ENCODE data around the gene OXLD1.
"Not testable (repeated sequence)": the region's sequence is repeated elsewhere in the genome, so short reads cannot be mapped to it uniquely, and the experiment has no call there.

Gene OXLD1

GRCh38 chr17:81675515-81676221 is 9.3 kb upstream of the OXLD1 start:
- TF ChIP-seq CTCF (IDR thresholded peaks at IDR 0.05; ENCODE audit: control insufficient read depth, insufficient read depth, low read depth, low read length, missing control alignments) = peak; percentile 50
- not testable (repeated sequence) for DNase-seq (ENCODE audit: low read depth); H3K4me3 ChIP-seq (ENCODE audit: control insufficient read depth, low read depth, low read length)

- no peak for DNase-seq (ENCODE audit: low read depth)
- no peak for TF ChIP-seq CTCF (IDR thresholded peaks at IDR 0.05; ENCODE audit: control insufficient read depth, insufficient read depth, low read depth, low read length, missing control alignments)
- H3K4me3 ChIP-seq (ENCODE audit: control insufficient read depth, low read depth, low read length) = no peak overlapping the region
Observed at GRCh38 chr17:81673561-81674258, 7.3 kb upstream of the OXLD1 start.

- TF ChIP-seq CTCF (IDR thresholded peaks at IDR 0.05; ENCODE audit: control insufficient read depth, insufficient read depth, low read depth, low read length, missing control alignments) = no peak
- no peak for DNase-seq (ENCODE audit: low read depth)
- no peak overlapping the region for H3K4me3 ChIP-seq (ENCODE audit: control insufficient read depth, low read depth, low read length)
Observed at GRCh38 chr17:81672954-81673353, 6.5 kb upstream of the OXLD1 start.

- no peak overlapping the region for H3K4me3 ChIP-seq (ENCODE audit: control insufficient read depth, low read depth, low read length)
- TF ChIP-seq CTCF (IDR thresholded peaks at IDR 0.05; ENCODE audit: control insufficient read depth, insufficient read depth, low read depth, low read length, missing control alignments) = no peak
- no peak for DNase-seq (ENCODE audit: low read depth)
Observed at GRCh38 chr17:81672504-81672903, 6.1 kb upstream of the OXLD1 start.

GRCh38 chr17:81667754-81668153 is 1.3 kb upstream of the OXLD1 start:
- H3K4me3 ChIP-seq (ENCODE audit: control insufficient read depth, low read depth, low read length) = no peak overlapping the region
- no peak for TF ChIP-seq CTCF (IDR thresholded peaks at IDR 0.05; ENCODE audit: control insufficient read depth, insufficient read depth, low read depth, low read length, missing control alignments)

GRCh38 chr17:81666092-81666341 is 388 bp downstream of the OXLD1 start:
- DNase-seq (ENCODE audit: low read depth) = no peak
- no peak for TF ChIP-seq CTCF (IDR thresholded peaks at IDR 0.05; ENCODE audit: control insufficient read depth, insufficient read depth, low read depth, low read length, missing control alignments)
- H3K4me3 ChIP-seq (ENCODE audit: control insufficient read depth, low read depth, low read length) = peak overlapping the region; percentile 51

More at GRCh38 chr17:81667754-81668153, 1.3 kb upstream of the OXLD1 start:
- no peak for DNase-seq (ENCODE audit: low read depth)
